LoVo (cell line): Measurements from ENCODE around the gene ASAP2.

Experiments
- DNase-seq: peaks from one replicate; pipeline ENCODE4 v3.0.0-alpha.2; 2016; ENCODE audit warnings: low spot score

Gene ASAP2

DNA sequence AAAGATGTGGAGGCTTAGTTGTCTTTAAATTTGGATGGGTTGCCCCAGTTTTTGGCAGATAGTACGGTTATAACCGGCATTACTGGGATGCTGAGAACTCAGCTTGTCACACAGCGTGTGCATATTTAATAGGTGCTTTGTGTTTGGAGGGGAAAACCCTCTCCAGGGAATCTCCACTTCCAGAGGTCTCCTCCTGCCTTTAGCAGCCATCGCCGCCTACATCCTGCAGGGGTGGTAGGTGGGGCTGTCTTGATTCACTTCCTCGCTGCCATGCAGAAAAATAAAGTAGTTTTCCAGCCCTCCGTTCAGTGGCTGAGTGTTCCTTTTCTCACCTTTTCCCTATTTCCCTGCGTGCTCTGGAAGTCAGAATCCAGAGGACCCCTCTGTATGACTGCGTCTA, 140.3 kb downstream of the ASAP2 start:
- DNase-seq, result no peak

DNA sequence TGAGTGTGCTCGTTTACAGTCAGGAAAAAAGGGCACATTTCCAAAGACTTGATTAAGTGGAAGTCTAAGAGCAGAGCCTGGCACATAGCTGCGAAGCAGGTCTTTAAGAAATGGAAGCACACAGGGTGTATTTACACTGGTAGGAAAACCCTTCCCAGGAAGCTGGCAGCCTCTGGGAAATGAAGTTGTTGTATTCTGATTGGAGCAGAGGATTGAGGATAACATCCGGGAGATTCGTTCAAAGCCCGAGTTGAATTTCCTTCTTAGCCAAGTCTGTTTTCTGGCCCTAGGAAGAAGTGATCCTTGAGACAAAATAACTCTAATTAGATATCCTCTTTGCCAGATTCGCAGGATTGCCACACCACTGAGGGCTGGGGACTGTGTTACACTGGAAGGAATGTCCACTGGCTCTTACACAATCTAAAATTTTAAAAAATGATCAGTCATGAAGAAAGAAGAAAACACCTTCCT, 140.8 kb downstream of the ASAP2 start:
- no peak for DNase-seq

DNA sequence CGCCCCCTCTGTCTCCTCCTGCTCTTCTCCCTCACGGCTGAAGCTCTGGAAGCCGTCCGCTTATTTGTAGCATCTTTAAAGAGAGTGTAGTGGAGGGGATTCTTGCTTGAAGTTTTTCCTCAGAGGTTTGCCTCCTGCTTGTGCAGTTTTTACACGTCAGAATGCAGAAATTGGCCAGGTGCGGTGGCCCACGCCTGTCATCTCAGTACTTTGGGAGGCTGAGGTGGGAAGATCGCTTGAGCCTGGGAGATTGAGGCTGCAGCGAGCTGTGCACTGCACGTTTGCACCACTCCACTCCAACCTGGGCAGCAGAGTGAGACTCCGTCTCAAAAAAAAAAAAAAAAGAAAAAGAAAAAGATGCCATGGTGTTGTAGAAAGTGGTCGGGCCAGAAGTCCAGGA, 147.7 kb downstream of the ASAP2 start:
- DNase-seq, result no peak

DNA sequence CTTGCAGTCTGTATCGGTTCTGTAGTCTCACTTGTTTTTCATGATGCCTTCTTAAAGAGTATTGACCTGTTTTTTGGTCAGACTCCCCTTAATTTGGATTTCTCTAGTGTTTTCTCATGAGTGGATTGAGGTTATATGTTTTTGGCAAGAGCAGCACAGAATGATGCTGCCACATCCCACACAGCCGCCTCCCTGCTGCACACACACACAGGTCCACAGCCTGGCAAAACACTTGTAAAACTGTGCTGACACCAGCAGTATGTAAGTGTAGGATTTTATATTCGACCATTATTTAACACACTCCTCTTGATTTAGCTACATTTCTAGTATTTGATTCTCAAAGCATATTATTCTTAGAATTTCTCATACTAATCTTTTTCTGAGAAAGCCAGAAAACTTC, 148.7 kb downstream of the ASAP2 start:
- no peak for DNase-seq

DNA sequence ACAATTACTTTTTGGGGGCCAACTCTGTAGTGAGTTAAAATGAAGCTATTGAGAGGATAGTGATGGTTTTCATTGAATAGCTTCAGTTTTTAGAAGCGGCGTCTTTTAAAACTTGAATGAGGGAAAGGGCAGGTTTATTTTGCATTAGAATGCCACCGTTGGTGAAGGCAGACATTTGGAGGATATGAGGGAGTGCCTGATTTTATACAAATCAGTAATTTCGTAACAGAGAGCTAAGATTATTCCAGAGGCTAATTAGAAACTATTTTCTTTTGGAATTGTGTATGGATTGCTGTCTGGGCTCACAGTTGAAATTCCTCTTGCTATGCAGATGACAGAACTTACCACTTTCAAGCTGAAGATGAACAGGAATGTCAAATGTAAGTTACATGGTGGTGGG, 149.1 kb downstream of the ASAP2 start:
- DNase-seq, result no peak

DNA sequence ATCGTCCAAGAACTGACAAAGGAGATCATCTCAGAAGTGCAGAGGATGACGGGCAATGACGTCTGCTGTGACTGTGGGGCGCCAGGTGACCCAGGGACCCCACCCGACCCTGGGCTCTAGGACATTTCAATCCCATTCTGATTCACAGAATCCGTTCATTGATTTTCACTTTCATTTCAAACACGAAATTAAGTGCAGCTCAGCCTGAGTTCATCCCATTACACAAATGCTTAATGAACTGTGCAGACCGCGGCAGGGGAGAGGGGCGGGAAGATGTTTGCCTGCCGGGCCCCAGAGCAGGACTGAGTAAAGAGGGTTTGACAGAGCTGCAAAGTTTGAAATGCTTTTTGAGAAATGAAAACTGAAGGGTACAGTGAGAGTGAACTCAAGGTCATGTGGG, 149.6 kb downstream of the ASAP2 start:
- DNase-seq, result no peak

DNA sequence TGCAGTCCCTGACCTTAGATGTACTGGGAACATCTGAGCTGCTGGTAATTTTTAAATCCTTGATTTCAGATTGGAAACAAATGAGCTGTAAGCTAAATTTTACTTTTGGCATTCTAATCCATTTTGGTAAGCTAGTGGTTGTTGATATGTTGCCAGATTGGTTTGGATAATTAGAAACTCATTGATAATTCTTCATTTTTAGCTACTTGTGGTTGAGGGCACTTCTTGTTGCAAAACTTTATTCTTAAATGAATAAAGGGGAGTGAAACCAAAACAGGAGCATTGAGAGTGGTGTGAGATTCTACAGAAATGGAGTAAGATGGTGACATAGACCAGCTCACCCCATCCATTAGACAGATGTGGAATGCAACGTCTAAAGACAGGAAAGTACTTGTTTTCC, 152.2 kb downstream of the ASAP2 start:
- no peak for DNase-seq

DNA sequence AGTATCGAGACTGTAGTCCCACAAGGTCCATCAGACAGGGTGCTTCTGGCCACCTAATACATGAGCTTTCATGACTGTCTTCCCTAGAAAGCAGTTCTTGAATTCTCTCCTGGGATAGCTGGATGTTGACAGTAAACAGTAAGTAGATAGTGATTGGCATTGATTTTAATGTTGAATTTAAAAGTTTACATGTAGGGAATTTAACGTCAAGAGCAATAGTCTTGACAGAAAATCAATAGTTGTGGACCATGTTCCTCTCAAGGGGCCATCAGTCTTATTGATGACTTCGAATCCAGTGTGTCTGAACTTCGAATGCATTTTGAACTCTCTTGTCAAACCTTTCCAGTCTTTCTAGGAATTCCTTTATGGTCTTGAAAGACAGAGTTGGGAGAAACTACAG, 152.9 kb downstream of the ASAP2 start:
- DNase-seq, result no peak

DNA sequence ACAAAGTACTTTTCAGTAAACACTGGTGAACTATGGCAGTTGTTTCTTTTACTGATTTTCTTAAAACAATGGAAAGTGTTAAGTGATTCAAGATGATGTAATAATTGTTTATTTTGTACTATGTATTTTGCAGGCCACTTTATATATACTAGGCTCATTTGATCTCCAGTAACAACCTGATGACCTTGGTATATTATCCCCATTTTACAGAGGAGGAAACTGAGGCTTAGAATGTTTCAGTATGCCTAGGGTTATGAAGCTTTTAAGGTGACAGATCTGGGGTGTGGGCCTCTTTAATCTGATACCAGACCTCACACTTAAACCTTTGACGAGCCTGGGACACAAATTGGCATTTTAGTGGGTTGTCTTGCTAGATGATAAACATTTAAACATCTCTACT, 153.5 kb downstream of the ASAP2 start:
- DNase-seq, result no peak

DNA sequence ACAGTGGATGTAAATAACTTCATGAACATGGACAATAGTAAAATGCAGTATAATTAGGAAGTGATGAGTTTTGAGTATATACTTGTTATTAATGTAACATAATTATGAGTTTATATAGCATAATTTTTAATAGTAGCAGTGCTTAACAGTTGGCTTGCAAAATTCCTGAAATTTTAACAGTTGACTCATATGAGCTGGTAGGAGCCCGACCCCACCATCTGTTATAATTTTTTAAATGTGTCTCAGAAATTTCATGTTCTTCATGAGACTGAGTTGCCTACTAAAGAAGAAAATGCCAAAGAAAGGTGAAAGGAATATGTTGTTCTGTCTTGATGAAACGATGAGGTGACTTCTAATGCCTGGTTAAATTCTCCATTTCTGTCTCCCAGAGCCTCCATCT, 154.1 kb downstream of the ASAP2 start:
- DNase-seq, result no peak

DNA sequence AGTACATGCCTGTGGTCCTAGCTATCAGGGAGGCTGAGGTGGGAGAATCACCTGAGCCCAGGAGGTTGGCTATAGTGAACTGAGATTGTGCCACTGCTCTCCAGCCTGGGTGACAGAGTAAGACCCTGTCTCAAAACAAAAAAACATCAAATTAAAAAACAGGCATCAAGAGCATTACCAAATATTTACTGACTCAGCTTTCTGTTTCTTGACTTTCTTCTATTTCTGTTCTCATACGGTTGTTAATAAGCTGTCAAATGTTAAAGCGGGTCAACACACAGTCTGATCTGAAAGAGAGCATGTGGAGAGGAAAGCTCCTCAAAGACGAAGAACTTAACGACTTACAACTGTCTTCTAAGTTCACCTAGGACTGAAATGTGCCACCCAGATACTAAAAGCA, 157.8 kb downstream of the ASAP2 start:
- no peak for DNase-seq

DNA sequence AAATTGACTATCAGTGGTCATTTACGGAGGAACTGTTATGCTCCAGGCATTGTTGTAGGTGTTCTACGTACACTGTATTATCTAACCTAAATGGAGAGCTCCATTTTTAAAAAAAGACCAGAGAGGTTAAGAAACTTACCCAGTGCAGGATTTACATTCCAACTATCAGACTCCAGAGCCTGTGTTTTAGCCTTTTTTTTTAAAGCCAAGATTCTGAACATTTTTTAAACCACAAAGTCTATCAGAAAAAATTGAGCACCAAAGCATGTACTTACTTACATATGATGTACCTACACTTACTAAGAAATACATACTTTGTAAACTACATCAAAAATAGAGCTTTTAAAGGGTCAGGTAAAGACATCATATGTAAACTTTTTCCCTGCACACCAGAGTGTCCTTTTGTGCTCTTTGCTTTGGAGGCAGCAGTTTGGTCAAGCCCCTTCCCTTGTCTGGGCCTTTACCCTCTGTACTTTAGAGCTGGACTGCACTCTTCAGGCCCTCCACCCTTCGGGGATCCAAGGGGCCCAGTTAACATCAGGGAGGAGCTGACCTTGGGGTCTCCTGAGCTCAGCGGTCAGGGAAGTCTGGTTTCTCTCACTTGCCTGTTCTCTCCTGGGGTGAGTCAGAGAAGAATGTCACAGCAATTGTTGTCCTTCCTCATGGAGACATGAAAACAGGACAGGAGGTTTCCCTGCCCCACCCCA, 158.3 kb downstream of the ASAP2 start:
- no peak for DNase-seq

DNA sequence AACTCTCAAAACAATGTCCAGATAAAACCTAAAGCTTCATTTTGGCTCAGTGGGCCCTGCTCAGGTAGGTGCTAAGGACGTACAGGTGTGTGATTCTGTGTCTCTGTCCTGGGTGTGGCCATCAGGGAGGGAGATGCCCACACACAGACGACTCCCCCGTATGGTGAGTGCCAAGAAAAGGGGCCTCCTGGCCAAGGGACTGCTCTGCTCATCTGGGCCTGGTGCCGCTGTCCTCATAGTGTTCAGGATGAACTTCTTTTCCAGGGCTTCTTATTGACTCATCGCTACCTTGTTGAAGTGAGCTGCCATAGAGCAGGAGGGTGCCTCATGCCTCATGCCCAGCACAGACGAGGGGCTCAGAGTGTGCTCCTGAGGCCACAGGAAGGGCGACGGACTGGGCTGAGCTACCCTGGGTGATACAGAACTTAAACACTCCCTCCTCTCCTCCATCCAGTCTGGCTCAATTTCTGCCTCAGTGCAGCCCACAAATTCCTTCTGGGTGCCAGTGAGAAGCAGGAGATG, 158.9 kb downstream of the ASAP2 start:
- no peak for DNase-seq

DNA sequence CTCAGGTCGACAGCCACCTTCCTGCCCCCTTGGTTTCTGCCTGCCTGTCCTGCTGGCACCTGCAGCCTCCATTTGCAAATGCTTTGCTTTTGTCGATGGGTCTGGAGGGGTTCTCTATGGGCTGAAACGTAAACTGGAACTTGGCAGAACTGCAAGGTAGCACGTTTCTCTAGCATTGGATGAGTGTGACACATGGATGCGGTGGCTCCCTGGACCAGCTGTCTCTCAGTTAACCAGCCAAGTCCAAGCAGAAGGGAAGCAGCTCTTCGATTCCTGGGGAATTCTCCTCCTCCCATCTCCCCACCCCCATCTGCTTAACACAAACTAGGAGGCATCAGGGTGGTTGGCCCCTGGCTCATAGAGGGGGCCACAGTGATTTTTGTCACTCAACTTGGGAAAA, 159.4 kb downstream of the ASAP2 start:
- DNase-seq, result no peak

DNA sequence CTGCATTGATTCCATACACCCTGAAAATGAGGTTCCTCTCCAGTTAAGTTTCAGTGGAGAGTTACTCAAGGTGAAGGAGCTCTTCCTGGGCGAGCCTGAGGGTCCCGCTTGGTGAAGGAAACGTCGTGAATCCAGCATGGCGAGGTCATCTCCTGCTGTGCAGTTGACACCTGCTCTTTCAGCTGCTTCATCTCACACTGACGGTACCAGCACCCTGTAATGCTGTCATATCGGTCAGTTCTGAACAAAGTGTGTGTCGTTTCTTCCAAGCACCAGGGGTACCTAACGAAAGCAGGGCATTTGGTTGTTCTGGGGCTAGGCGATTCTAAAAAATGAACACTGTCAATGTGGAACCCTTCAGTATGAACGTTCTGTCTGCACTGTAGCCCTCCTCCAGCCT, 164.1 kb downstream of the ASAP2 start:
- no peak for DNase-seq

DNA sequence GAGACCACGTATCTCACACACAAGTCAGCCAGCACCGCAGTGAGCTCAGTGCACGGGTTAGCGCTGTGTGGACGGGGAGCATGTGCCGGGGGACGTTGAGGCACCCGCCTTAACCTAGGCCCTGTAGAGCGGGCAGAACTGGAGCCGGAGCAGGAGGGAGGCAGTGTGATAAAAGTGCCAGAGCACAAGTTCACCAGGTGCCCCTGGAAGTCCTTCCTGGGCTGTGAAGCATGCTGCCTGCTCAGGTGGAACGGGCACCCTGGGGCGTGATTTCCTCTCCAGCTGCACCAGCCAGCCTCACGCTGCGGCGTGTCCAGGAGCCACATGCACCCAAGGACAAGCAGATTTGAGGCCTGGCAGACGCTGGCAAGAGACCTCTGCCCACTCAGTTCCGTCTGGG, 166.4 kb downstream of the ASAP2 start:
- no peak for DNase-seq

DNA sequence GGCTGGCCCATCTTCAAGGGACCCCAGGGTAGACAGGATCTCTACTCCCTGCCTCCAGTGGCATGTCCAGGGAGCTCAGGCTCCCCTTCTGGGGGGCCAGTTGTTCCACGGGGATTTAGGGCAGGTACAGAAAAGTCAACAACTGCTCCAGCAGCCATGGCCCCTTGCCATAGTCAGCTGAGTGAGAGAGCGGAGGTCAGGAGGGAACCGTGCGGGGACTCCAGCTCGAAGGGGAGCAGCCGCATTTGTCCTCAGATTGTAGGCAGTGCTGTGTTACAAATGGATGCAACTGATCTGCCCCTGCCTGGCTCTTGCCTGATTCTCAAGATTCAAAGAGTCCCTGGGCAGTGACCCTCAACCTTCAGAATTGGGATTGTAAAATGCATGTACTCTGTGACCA, 166.9 kb downstream of the ASAP2 start:
- no peak for DNase-seq

DNA sequence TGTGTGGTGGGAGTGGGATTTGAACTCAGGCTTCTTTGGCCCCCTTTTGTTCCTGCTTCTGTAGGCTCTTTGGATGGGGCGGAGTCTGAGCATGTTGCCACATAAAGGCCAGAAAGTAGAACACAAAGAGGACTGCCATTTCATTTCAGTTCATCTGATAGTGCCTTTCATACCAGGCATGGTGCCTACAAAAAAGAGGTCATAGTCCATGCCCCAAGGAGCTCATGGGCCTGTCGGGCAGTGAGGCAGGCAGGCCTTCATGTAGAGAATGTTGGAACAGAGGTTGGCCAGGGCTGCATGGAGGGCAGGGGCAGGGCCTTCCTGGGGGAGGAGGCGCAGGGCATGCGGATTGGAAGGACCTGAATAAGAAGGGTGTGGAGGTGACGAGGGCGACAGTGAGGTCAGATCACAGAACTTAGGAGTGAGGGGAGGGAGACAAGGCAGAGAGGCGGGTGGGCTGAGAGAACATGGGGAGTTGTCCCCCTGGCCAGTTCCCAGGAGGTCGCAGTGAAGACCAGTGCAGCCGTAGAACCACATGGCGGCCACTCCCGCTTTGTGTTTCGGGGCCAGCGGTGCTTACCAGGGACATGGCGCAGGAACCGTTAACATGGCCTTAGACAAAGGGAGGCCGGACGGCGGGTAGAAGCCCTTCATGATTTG, 167.6 kb downstream of the ASAP2 start:
- no peak for DNase-seq

DNA sequence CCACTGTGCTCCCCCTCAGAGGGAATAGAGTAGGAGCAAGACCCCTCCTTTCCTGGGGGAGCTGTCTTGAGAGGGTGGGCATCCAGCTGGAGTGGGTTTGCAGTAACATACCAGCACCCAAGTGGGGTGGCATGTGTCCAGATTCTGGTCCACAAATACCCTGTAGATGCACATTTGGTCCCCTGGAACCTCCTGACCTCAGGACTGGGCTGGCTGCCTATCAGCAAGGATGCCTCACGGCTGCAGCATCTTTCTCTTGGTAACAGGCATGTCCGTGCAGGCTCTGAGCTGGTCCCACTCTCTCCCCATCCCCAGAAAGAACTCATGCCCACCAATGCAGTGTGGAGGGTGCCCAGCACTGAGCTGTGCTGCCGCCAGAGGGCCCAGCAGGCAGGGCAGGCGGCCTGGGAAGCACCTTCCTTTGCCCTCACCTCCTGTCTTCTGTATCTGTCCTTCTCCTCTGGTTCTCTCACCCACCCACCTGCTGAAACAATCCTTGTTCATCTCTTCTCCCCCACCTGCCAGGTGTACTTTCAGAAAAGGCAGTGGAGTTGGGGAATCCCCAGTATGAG, 169.3 kb downstream of the ASAP2 start:
- DNase-seq, result no peak

DNA sequence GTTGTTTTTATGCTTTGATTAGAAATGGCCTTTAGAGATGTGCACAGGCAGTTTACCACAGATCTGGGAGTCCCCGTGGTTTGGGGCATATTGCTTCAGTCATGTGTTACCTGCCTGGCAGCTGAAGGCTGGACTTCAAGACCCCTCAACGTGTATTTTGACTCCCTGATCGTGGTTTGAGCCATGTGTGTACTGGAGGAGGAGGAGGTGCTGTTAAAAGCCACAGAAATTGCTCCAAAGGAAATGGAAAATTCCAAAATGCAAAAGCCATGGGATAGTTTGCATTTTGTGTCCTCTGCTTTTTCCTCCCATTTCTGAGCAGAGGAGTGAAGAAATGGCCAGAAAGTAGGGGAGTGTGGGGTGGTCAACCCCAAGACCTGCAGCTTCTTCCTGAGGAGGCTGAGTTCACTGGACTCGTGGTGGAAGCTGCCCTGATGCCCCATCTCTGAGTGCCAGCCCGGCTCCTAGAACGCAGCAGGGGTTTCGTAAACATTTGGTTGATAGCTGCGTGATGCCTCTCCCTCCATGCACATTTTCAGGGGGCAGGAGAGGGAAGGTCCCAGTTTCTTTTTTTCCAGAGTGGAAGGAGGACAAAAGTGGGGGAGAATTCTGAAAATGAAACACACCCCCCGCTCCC, 171.0 kb downstream of the ASAP2 start:
- DNase-seq, result no peak

DNA sequence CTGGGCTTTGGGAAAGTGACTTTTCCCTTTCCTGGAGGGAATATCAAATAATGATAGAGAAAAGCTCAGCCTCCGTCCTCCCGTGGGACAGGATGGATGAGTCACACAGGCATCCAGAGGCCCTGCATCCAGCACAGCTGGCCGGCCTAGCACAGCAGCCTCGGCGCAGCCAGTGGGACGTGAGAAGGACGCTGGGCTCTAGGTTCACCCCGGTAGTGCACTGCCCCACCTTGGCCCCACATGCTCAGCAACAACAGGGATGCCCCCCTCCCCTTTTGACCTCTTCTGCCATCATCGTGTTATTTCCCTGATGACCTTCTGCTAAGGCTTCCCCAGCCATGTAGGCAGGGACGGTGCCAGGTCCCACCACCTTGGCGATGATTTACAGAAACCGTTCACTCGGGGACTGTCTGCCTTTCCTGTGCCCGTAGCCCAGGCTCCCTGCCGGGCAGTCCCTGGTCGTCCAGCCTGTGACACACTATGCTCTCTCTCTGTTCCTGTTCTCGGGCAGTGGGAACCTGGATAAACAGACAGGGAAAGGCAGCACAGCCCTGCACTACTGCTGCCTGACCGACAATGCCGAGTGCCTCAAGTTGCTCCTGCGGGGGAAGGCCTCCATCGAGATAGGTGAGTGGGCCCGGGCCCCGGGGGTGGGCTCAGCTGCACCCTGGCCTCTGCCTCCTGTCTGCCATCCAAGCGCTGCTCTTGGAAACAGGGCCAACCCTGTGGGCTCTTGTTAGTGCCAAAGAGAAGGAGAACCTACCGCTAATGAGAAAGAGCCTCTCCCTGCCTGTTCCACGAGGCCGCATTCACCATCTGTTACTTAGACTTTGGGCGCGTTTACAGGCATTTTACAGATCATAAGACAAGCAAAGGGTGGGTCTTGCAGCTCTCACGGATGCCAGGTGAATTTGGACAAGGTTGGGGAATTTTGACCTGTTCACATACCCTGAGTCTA, 172.1 kb downstream of the ASAP2 start:
- DNase-seq, result no peak

DNA sequence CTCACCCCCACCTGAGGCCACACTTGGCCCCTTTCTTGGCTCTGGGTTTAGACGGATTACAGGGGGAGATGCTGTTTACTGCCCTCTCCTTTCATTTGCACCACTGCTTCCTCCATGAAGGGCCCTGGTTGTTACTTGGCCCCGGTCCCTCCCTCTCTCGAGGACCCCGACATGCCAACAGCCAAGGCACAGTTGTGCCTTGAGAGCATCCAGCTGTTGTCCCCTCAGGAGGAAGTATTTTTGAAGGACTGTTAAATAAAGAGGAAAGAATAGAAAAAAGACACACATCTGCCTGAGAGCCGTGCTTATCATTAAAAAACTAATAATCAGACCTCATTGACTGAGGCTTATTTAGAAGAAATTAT, 172.8 kb downstream of the ASAP2 start:
- no peak for DNase-seq
